Astrocyte (in vitro differentiated cells and primary cell): ENCODE data around the gene S100A7. TPM values are rescaled to one million over a fixed set of nuclear protein-coding genes. Genes with fewer than 3 reads are reported as not detected.
"Not testable (repeated sequence)": the region's sequence is repeated elsewhere in the genome, so short reads cannot be mapped to it uniquely, and the experiment has no call there.

Source experiments
- DNase-seq: peaks from one replicate; pipeline ENCODE4 v3.0.0-alpha.2; 2010; ENCODE audit warnings: low read depth
- FAIRE-seq: peaks from 2 replicates; lab custom pipeline; 2011; peaks lifted over from hg19 to GRCh38; lab: Jason Lieb, UNC
- H2AFZ ChIP-seq: 2 replicates; pipeline ENCODE4 v1.6.0; 2012; ENCODE audit warnings: low read depth, low read length, inconsistent platforms
- H3K27ac ChIP-seq: 2 replicates; pipeline ENCODE4 v1.5.1; 2011; ENCODE audit warnings: low read depth, low read length, inconsistent platforms
- H3K27me3 ChIP-seq: 2 replicates; pipeline ENCODE4 v1.6.0; 2011; ENCODE audit warnings: low read length, inconsistent platforms; ENCODE audit not compliant: insufficient read depth
- H3K36me3 ChIP-seq: 2 replicates; pipeline ENCODE4 v1.5.1; 2011; ENCODE audit warnings: low read length, inconsistent platforms; ENCODE audit not compliant: insufficient read depth
- H3K4me1 ChIP-seq: 2 replicates; pipeline ENCODE4 v1.5.1; 2011; ENCODE audit warnings: low read length, inconsistent platforms; ENCODE audit not compliant: insufficient read depth
- H3K4me2 ChIP-seq: 2 replicates; pipeline ENCODE4 v1.6.0; 2012; ENCODE audit warnings: low read length, inconsistent platforms
- H3K4me3 ChIP-seq: 2 replicates; pipeline ENCODE4 v1.5.1; 2011; ENCODE audit warnings: low read depth, mild to moderate bottlenecking, low read length, inconsistent platforms; ENCODE audit not compliant: insufficient read depth
- H3K79me2 ChIP-seq: 2 replicates; pipeline ENCODE4 v1.6.0; 2012; ENCODE audit warnings: mild to moderate bottlenecking, low read length, inconsistent platforms; ENCODE audit not compliant: insufficient read depth
- H3K9ac ChIP-seq: 2 replicates; pipeline ENCODE4 v1.6.0; 2012; ENCODE audit warnings: mild to moderate bottlenecking, low read length, inconsistent platforms
- H3K9me3 ChIP-seq: 2 replicates; pipeline ENCODE4 v1.5.1; 2012; ENCODE audit warnings: low read depth, mild to moderate bottlenecking, low read length, inconsistent platforms; ENCODE audit not compliant: insufficient read depth
- H4K20me1 ChIP-seq: 2 replicates; pipeline ENCODE4 v1.6.0; 2012; ENCODE audit warnings: low read length, inconsistent platforms; ENCODE audit not compliant: insufficient read depth
- H3K27ac Mint-ChIP-seq: one replicate; pipeline ENCODE4 v1.8.0; 2021; ENCODE audit warnings: mild to moderate bottlenecking, mixed read lengths; ENCODE audit not compliant: unreplicated experiment
- H3K27me3 Mint-ChIP-seq: one replicate; pipeline ENCODE4 v1.8.0; 2021; ENCODE audit warnings: low read depth, mixed read lengths; ENCODE audit not compliant: unreplicated experiment
- H3K36me3 Mint-ChIP-seq: one replicate; pipeline ENCODE4 v1.8.0; 2021; ENCODE audit warnings: low read depth, mixed read lengths; ENCODE audit not compliant: unreplicated experiment
- H3K4me1 Mint-ChIP-seq: one replicate; pipeline ENCODE4 v1.8.0; 2021; ENCODE audit warnings: low read depth, mixed read lengths; ENCODE audit not compliant: unreplicated experiment
- H3K4me3 Mint-ChIP-seq: one replicate; pipeline ENCODE4 v1.8.0; 2021; ENCODE audit warnings: mild to moderate bottlenecking, moderate library complexity, mixed read lengths; ENCODE audit not compliant: unreplicated experiment
- H3K9me3 Mint-ChIP-seq: one replicate; pipeline ENCODE4 v1.8.0; 2021; ENCODE audit warnings: mild to moderate bottlenecking, mixed read lengths; ENCODE audit not compliant: unreplicated experiment
- EZH2 ChIP-seq: IDR thresholded peaks from 2 replicates; pipeline ENCODE4 v1.6.1; 2012; ENCODE audit warnings: mild to moderate bottlenecking, low read length, inconsistent platforms; ENCODE audit not compliant: insufficient read depth
- total RNA-seq: library from RNA; stranded (reverse); gene quantifications from 2 replicates; pipeline ENCODE4 v1.2.1, GENCODE V29; 2021
- TF ChIP-seq, protein P1 (sequence below): IDR thresholded peaks from 2 replicates; pipeline ENCODE4 v1.5.1; 2011; ENCODE audit warnings: low read depth, mild to moderate bottlenecking, inconsistent platforms, low read length, moderate library complexity; ENCODE audit not compliant: insufficient read depth

S100A7 gene
- total RNA-seq, 1 donor from 2014 or later = not detected

DNA sequence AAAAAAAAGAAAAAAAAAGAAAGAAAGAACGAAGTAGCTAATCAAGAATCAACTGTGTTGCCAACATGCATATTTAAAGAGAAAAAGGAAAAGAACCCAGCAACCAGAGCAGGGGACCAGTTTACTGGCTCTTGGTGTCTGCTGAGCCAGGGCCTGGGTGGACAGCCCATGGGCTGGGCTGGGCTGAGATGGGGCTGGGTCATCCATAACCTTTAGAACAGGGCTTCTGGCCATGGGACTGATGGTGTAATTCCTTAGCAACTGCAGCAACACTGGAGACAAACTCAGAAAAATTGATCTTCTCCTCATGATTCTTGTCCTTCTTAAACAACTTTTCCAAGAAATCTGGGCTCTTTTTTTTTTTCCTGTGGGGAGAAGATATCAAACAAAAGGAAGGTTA lies 33.6 kb downstream of the S100A7 start:
- H3K36me3 ChIP-seq = no peaks in the 10 kb centered on the region
- H3K9me3 Mint-ChIP-seq = peaks cover 1% of the 10 kb centered on the region
- H3K9ac ChIP-seq = no peak overlapping the region
- H3K4me3 Mint-ChIP-seq = no peak overlapping the region
- H3K27me3 ChIP-seq = no peaks in the 10 kb centered on the region
- H3K4me1 ChIP-seq = no peaks in the 10 kb centered on the region
- DNase-seq (no peak), FAIRE-seq (no peak)
- H3K4me1 Mint-ChIP-seq = no peaks in the 10 kb centered on the region
- TF ChIP-seq, protein P1, sequence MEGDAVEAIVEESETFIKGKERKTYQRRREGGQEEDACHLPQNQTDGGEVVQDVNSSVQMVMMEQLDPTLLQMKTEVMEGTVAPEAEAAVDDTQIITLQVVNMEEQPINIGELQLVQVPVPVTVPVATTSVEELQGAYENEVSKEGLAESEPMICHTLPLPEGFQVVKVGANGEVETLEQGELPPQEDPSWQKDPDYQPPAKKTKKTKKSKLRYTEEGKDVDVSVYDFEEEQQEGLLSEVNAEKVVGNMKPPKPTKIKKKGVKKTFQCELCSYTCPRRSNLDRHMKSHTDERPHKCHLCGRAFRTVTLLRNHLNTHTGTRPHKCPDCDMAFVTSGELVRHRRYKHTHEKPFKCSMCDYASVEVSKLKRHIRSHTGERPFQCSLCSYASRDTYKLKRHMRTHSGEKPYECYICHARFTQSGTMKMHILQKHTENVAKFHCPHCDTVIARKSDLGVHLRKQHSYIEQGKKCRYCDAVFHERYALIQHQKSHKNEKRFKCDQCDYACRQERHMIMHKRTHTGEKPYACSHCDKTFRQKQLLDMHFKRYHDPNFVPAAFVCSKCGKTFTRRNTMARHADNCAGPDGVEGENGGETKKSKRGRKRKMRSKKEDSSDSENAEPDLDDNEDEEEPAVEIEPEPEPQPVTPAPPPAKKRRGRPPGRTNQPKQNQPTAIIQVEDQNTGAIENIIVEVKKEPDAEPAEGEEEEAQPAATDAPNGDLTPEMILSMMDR = no peak
- no peak for TF ChIP-seq EZH2
- H3K27me3 Mint-ChIP-seq = peaks cover 63% of the 10 kb centered on the region
- no peaks in the 10 kb centered on the region for H4K20me1 ChIP-seq
- H3K27ac Mint-ChIP-seq = no peak overlapping the region
- H3K36me3 Mint-ChIP-seq = no peaks in the 10 kb centered on the region
- H3K4me3 ChIP-seq = no peak overlapping the region
- no peak overlapping the region for H2AFZ ChIP-seq
- no peak overlapping the region for H3K27ac ChIP-seq
- no peaks in the 10 kb centered on the region for H3K79me2 ChIP-seq
- no peak overlapping the region for H3K4me2 ChIP-seq
- no peaks in the 10 kb centered on the region for H3K9me3 ChIP-seq

DNA sequence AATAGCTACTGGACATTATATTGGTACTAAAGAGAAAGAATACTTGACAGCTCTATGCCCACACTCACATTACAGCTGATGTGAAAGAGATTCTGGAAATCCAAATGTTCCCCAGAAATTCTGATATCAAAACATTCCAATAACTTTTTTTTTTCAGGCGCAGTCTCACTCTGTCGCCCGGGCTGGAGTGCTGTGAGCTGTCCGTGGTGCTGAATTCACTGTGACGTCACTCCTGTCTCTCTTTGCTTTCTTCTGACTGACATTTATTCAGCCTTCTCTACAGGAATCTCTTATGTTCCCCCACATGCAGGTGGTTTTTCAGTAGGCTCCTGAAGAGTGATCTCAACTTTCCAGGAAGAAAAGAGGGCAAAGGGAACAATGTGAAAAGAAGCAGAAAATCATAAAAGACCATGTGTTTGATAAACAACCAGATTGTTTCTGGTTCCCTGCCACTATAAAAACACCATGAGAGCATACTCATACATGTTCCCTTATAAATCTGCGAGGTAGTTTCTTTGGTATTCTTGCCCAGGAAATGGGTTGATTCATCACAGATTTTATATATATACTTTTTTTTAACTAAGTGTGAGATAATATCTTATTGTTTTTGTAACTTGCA lies 37.9 kb downstream of the S100A7 start:
- H3K9ac ChIP-seq = no peak overlapping the region
- no peak overlapping the region for H3K27ac ChIP-seq
- no peak for TF ChIP-seq EZH2
- no peaks in the 10 kb centered on the region for H3K4me1 Mint-ChIP-seq
- H3K27me3 Mint-ChIP-seq = peaks cover 69% of the 10 kb centered on the region
- DNase-seq = peak; percentile 44
- no peaks in the 10 kb centered on the region for H3K79me2 ChIP-seq
- no peaks in the 10 kb centered on the region for H3K27me3 ChIP-seq
- H3K4me3 Mint-ChIP-seq = no peak overlapping the region
- H4K20me1 ChIP-seq = no peaks in the 10 kb centered on the region
- H3K4me1 ChIP-seq = no peaks in the 10 kb centered on the region
- no peak for FAIRE-seq
- H3K4me3 ChIP-seq = no peak overlapping the region
- H3K9me3 ChIP-seq = no peaks in the 10 kb centered on the region
- H3K4me2 ChIP-seq = no peak overlapping the region
- H3K36me3 ChIP-seq = no peaks in the 10 kb centered on the region
- H3K9me3 Mint-ChIP-seq = no peaks in the 10 kb centered on the region
- H3K36me3 Mint-ChIP-seq = no peaks in the 10 kb centered on the region
- H2AFZ ChIP-seq = no peak overlapping the region
- no peak overlapping the region for H3K27ac Mint-ChIP-seq

DNA sequence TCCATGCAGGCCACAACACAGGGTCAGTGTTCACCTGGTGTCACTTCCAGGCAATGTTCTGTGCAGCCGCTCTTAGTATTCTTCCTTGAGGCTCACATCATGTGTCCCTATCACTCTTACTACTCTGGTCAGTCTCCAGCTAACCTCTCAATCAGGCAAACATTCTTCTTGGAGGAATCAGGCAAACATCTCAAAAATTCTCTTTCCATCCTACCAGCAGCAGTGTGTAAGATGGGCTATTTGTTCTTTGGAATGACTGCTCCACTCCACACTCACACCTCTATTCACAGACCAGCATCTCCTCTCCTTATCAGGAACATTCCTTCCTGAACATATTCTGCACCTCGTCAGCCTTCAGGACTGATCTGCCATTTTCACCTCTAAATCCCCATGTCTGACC lies 40.1 kb downstream of the S100A7 start:
- Histone ChIP-seq H3K36me3 (no peaks in the 10 kb centered on the region), H2AFZ (no peak overlapping the region), H3K4me1 (no peaks in the 10 kb centered on the region), H3K79me2 (no peaks in the 10 kb centered on the region), H3K4me3 (no peak overlapping the region), H3K9me3 (no peaks in the 10 kb centered on the region), H3K9ac (no peak overlapping the region), H3K27ac (no peak overlapping the region), H3K4me2 (no peak overlapping the region), H3K27me3 (no peaks in the 10 kb centered on the region), H4K20me1 (no peaks in the 10 kb centered on the region)
- H3K27ac Mint-ChIP-seq = no peak overlapping the region
- no peak overlapping the region for H3K4me3 Mint-ChIP-seq
- no peaks in the 10 kb centered on the region for H3K36me3 Mint-ChIP-seq
- TF ChIP-seq, protein P1 = no peak
- TF ChIP-seq EZH2 = no peak
- no peaks in the 10 kb centered on the region for H3K9me3 Mint-ChIP-seq
- DNase-seq (no peak), FAIRE-seq (no peak)
- H3K27me3 Mint-ChIP-seq = peaks cover 58% of the 10 kb centered on the region
- H3K4me1 Mint-ChIP-seq = no peaks in the 10 kb centered on the region

DNA sequence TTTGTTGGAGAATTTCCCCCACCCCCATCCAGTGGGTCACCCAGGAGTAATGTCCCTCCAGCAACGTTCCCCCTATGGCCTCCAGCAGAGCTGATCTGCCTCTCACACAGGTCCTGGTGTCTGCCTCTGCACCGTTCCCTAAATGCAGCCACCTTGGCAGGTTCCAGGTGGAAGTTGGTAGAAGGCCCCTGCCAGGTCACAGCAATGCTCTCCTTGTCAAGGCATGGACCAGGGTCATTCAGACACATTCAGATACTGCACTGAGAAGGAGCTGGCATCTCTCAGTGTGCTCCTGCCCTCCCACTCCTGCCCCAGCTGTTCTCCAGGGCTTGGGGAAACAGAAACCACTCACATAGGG lies 41.0 kb downstream of the S100A7 start:
- H3K4me1 ChIP-seq, H3K9me3 Mint-ChIP-seq, H3K27ac ChIP-seq, H3K36me3 Mint-ChIP-seq, H3K27me3 ChIP-seq, H3K9me3 ChIP-seq, H3K4me1 Mint-ChIP-seq, H3K4me2 ChIP-seq, H2AFZ ChIP-seq, H3K36me3 ChIP-seq, FAIRE-seq, H3K27ac Mint-ChIP-seq, H4K20me1 ChIP-seq, H3K4me3 Mint-ChIP-seq, H3K9ac ChIP-seq, H3K79me2 ChIP-seq, DNase-seq, H3K4me3 ChIP-seq: not testable (repeated sequence)
- H3K27me3 Mint-ChIP-seq = peaks cover 50% of the 10 kb centered on the region
